Measurements from ENCODE around the gene NR6A1.

Gene NR6A1

GRCh38 chr9:124812441-124812876, 41.3 kb upstream of the NR6A1 start:
- no peaks in the 10 kb centered on the region for H3K9me3 ChIP-seq (ENCODE audit: insufficient read depth, low read length)
- no peak overlapping the region for H3K4me3 ChIP-seq (ENCODE audit: insufficient read depth, low read length, poor library complexity, severe bottlenecking)
- no peak overlapping the region for H3K9ac ChIP-seq (ENCODE audit: low read length)
- TF ChIP-seq CTCF (IDR thresholded peaks at IDR 0.05; ENCODE audit: insufficient read depth, low read length, poor library complexity, severe bottlenecking), result no peak
- no peak for TF ChIP-seq EZH2phosphoT487 (conservative IDR thresholded peaks at IDR 0.05; ENCODE audit: low read length)
- no peak overlapping the region for H3K4me2 ChIP-seq (ENCODE audit: low read depth, low read length, poor library complexity, severe bottlenecking)
- H4K20me1 ChIP-seq (ENCODE audit: low read depth, low read length), result no peaks in the 10 kb centered on the region
- no peak overlapping the region for H2AFZ ChIP-seq (ENCODE audit: low read depth, low read length, severe bottlenecking)
- H3K9me2 ChIP-seq (replicated peaks; ENCODE audit: insufficient read depth, low read length), result no peaks in the 10 kb centered on the region
- no peaks in the 10 kb centered on the region for H3K79me2 ChIP-seq (ENCODE audit: insufficient read depth, low read length)
- no peaks in the 10 kb centered on the region for H3K36me3 ChIP-seq (ENCODE audit: low read length)
- H3K27me3 ChIP-seq (ENCODE audit: low read length), result no peaks in the 10 kb centered on the region
- no peak overlapping the region for H3K27ac ChIP-seq (ENCODE audit: low read depth, low read length)
- no peaks in the 10 kb centered on the region for H3F3A ChIP-seq (ENCODE audit: insufficient read depth)

GRCh38 chr9:124810663-124811355, 39.7 kb upstream of the NR6A1 start:
- Histone ChIP-seq H3F3A (ENCODE audit: insufficient read depth) (no peaks in the 10 kb centered on the region), H3K9me2 (replicated peaks; ENCODE audit: insufficient read depth, low read length) (no peaks in the 10 kb centered on the region), H3K36me3 (ENCODE audit: low read length) (no peaks in the 10 kb centered on the region), H3K79me2 (ENCODE audit: insufficient read depth, low read length) (no peaks in the 10 kb centered on the region), H3K4me3 (ENCODE audit: insufficient read depth, low read length, poor library complexity, severe bottlenecking) (no peak overlapping the region), H3K27ac (ENCODE audit: low read depth, low read length) (no peak overlapping the region), H4K20me1 (ENCODE audit: low read depth, low read length) (no peaks in the 10 kb centered on the region), H3K9ac (ENCODE audit: low read length) (no peak overlapping the region), H3K4me2 (ENCODE audit: low read depth, low read length, poor library complexity, severe bottlenecking) (no peak overlapping the region), H3K27me3 (ENCODE audit: low read length) (no peaks in the 10 kb centered on the region), H3K9me3 (ENCODE audit: insufficient read depth, low read length) (no peaks in the 10 kb centered on the region), H2AFZ (ENCODE audit: low read depth, low read length, severe bottlenecking) (no peak overlapping the region)
- TF ChIP-seq CTCF (IDR thresholded peaks at IDR 0.05; ENCODE audit: insufficient read depth, low read length, poor library complexity, severe bottlenecking) (no peak), EZH2phosphoT487 (conservative IDR thresholded peaks at IDR 0.05; ENCODE audit: low read length) (no peak)

GRCh38 chr9:124809741-124810500, 38.8 kb upstream of the NR6A1 start:
- H3K4me3 ChIP-seq (ENCODE audit: insufficient read depth, low read length, poor library complexity, severe bottlenecking), result no peak overlapping the region
- no peak overlapping the region for H3K9ac ChIP-seq (ENCODE audit: low read length)
- no peaks in the 10 kb centered on the region for H3F3A ChIP-seq (ENCODE audit: insufficient read depth)
- H3K36me3 ChIP-seq (ENCODE audit: low read length), result no peaks in the 10 kb centered on the region
- no peaks in the 10 kb centered on the region for H3K27me3 ChIP-seq (ENCODE audit: low read length)
- H4K20me1 ChIP-seq (ENCODE audit: low read depth, low read length), result no peaks in the 10 kb centered on the region
- no peaks in the 10 kb centered on the region for H3K9me3 ChIP-seq (ENCODE audit: insufficient read depth, low read length)
- H3K4me2 ChIP-seq (ENCODE audit: low read depth, low read length, poor library complexity, severe bottlenecking), result no peak overlapping the region
- no peaks in the 10 kb centered on the region for H3K9me2 ChIP-seq (replicated peaks; ENCODE audit: insufficient read depth, low read length)
- H3K27ac ChIP-seq (ENCODE audit: low read depth, low read length), result no peak overlapping the region
- TF ChIP-seq CTCF (IDR thresholded peaks at IDR 0.05; ENCODE audit: insufficient read depth, low read length, poor library complexity, severe bottlenecking), result no peak
- no peak for TF ChIP-seq EZH2phosphoT487 (conservative IDR thresholded peaks at IDR 0.05; ENCODE audit: low read length)
- H2AFZ ChIP-seq (ENCODE audit: low read depth, low read length, severe bottlenecking), result no peak overlapping the region
- H3K79me2 ChIP-seq (ENCODE audit: insufficient read depth, low read length), result no peaks in the 10 kb centered on the region
